HG03039 (cell line): ENCODE results near the gene AMPD2.

Experiments
- ATAC-seq: cut with Tn5 transposase; IDR thresholded peaks from one replicate; pipeline ENCODE4 v1.9.1; 2021; ENCODE audit warnings: mild to moderate bottlenecking, moderate library complexity; ENCODE audit not compliant: unreplicated experiment

The AMPD2 gene

DNA sequence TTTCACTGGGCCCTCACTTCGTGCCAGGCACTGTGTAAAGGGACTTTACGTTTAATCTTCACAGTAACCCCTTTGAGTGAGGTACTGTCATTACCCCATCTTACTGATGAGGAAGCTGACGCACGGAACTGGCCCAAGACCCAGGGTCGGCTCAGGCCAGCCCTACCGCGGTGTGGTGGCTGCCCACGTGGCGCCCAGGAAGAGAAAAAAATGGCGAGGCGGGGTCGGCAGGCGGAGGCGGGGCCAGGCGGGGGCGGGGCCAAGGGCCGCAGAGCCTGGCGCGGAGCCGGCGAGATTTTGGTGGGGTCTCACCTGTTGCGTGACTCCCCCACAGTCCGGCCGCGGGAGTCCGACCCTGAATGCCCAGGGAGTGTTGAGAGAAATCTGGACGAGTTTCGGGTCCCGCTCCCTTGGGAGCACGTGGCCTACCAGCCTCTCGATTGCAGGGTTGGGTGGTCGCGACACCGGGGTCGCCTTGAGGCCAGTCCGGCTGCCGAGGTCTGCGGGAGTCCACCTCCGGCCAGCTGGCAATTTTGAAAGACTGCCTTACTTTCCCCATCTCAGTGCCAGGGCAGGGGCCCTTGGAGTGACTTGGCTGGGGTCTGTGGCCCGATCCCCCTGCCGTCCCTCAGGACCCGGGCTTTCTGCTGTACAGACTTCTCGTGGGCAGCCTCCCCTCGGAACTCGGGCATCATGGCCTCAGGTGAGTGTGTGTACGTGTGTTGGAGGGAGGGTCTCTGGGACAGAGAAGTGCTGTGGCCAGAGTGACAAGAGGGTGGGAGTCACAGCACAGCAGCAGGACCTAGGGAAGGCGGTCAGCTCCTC is at the start of gene AMPD2, which contains the start of gene GNAT2:
Gene AMPD2, plus strand, starts transcription at position 262 of the 825 bp plus-strand sequence. CDS start 1,339 bp downstream, outside the sequence.
Gene GNAT2, minus strand, starts transcription at position 41 of the 825 bp plus-strand sequence. CDS start 6,746 bp downstream, outside the sequence.
- ATAC-seq: peak; percentile 41

GRCh38 chr1:109570414-109570813 is 49.2 kb upstream of the AMPD2 start:
- ATAC-seq: no peak

GRCh38 chr1:109573785-109574184 is 45.9 kb upstream of the AMPD2 start:
- ATAC-seq: no peak

DNA sequence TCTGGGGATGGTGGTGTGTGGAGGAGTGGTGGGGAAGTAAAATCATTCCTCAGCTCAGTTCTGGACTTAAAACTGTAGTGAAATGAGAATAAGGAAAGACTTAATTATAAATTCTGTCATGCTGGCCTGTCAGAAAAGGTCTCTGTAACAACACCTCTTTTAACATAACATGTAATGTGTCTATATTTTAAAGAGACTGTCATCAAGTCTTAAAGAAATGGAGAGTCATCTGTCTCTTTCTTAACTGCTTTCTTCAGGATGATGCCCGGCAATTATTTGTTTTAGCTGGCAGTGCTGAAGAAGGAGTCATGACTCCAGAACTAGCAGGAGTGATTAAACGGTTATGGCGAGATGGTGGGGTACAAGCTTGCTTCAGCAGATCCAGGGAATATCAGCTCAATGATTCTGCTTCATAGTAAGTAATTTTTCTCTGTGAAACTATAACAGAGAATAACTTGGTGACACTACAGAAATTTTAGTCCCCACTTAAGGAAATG is 40.6 kb upstream of the AMPD2 start:
- no peak for ATAC-seq

- no peak for ATAC-seq
Observed at GRCh38 chr1:109579491-109579890, 40.1 kb upstream of the AMPD2 start.

GRCh38 chr1:109582021-109582420 is 37.6 kb upstream of the AMPD2 start:
- ATAC-seq: no peak

DNA sequence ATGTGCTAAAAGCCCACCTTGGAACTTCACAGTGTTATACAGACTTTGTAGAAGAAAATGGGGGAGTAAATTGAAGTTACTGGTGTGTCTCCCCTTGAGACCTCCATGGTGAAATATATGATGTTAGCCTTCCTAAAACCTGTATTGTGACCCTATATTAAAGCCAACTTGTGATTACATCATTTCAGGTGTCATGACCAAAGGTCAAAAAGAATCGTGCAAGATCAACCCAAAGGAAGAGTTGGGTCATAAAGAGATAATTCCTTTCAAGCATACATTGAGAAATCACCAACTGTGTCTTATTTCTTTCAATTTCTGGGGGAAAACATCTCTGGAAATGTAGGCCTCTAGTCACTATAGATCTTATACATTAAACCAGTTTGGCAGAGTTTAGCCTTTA is 34.9 kb upstream of the AMPD2 start:
- ATAC-seq: no peak

GRCh38 chr1:109586055-109586454 is 33.6 kb upstream of the AMPD2 start:
- ATAC-seq: no peak

GRCh38 chr1:109589177-109589576 is 30.5 kb upstream of the AMPD2 start:
- ATAC-seq: no peak

DNA sequence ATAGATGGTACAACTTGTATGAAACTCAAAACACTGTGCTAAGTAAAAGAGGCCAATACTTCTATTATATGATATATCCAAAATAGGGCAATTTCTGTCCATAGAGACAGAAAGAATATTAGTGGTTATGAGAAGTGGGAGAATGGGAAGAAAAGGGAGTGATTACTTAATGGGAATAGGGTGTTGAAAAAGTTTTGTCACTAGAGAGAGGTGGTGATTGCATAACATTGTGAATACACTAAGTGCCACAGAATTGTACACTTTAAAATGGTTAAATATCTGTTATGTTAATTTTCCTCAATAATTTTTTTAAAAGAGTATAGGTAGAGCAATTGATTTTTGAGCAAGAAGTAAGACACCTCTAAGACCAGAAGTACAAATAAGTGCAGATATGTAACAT is 30.0 kb upstream of the AMPD2 start:
- no peak for ATAC-seq

DNA sequence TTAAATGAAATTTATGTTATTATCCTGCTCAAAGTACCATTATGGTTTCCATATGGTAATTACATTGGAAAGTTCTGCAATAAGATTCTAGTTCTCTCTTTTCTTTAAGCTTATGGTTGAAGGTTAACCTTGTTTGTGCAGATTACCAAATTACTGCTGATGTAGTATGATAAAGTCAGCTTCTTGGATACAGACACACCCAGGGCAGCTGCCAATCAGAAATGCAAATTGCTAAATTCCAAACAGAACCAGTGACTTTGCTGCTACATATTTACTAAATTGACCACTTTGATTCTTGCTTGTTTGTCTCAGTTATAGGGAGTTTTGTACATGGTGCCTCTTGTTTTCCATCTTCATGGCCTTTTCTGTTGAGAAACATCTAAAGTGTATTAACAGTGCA is 26.7 kb upstream of the AMPD2 start:
- ATAC-seq: no peak

DNA sequence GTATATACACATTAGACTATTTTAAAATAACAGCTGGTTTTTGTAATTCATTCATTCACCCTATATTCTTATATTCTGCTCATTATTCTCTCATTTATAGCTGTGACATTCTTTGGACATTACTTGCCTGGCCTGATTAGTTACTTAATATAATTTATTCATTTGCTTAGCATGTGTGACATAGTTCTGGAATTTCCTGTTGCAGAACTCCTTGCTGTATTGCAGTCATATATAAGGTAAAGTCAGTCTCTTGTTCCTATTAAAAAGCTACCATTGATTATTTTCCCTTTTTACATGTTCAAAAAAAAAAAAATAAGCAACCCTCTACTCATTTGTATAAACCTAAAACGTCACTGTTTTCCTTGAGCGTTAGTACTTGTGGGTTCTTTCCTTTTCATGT is 24.1 kb upstream of the AMPD2 start:
- ATAC-seq: no peak

GRCh38 chr1:109598156-109598555 is 21.5 kb upstream of the AMPD2 start:
- ATAC-seq: no peak

DNA sequence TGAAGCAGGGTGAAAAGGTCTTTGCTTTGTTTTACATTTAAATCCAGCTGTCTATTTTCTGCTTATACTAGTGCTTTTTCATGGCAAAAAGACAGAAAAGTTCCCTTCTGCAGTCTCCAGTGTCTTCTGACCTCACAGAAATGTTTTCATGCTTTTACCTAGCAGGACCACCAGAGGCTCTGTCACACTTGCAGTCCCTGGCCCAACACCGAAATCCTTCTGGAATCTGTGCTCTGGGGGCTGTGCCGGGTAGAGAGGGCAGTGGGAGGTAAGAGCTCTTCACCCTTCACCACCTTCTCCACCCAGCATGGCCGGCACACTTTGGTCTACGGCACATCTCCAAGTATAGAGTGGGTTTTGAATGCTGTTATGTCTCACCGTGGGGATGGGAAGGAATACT is 21.0 kb upstream of the AMPD2 start:
- no peak for ATAC-seq

GRCh38 chr1:109603229-109603628 is 16.4 kb upstream of the AMPD2 start:
- ATAC-seq: no peak

DNA sequence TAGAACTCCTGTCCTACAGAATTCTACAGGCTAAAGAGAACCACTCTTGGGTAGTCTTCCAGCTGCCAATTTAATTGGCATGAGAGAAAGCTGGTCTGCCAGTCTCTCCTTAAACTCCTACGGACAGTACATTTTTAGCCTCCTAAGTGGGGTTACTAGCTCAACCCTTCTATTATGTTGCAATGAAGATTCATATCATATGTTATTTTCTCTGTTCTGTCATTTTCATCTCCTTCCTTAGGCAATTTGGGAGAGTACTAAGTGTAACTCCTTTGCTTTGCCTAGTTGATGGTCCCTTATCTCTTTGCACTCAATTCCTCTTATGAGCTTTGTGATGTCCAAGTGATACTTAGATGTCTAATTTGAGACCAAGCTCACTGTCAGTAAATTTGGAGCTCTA is 14.3 kb upstream of the AMPD2 start:
- no peak for ATAC-seq

DNA sequence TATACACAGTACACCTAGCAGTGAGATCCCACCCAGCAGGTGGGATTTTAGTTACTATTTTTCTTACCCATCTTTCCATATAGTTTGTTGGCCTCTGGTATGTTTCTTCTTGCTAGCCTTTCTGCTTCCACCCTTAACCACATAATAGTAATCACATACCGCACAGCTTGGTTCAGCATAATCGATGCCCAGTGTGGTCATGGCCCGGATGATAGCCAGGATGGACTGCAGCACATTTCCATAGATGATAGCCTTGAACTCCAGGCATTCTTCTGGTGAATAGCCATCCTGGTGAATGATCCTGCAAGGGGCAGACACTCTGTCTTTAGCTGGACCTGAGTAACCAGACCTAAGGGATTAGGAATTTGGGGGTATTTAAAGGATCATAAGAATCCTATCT is 9.8 kb upstream of the AMPD2 start:
- no peak for ATAC-seq

DNA sequence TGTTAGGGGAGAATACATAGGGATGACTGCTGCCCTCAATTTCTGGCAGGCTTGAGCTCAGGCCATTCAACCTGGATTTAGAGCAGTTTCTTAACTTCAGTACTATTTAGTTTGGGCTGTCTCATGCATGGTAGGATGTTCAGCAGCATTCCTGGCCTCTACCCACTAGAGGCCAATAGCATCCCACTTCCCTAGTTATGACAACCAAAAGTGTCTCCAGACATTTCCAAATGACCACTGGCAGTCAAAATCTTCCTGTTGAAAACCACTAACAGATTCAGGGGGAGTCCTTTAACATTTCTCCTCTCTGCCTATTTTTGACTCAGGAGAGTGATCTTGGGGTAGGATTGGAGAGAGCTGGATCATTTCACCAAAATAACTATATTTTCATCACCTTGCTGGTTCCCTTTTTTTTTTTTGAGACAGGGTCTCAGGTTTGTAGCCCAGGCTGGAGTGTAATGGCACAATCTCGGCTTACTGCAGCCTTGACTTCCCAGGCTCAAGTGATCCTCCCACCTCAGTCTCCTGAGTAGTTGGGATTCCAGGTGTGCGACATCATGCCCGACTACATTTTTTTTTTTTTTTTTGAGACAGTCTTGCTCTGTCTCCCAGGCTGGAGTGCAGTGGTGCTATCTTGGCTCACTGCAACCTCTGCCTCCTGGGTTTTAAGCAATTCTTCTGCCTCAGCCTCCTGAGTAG is 8.9 kb upstream of the AMPD2 start:
- ATAC-seq: no peak

GRCh38 chr1:109611308-109611990 is 8.2 kb upstream of the AMPD2 start:
- no peak for ATAC-seq

DNA sequence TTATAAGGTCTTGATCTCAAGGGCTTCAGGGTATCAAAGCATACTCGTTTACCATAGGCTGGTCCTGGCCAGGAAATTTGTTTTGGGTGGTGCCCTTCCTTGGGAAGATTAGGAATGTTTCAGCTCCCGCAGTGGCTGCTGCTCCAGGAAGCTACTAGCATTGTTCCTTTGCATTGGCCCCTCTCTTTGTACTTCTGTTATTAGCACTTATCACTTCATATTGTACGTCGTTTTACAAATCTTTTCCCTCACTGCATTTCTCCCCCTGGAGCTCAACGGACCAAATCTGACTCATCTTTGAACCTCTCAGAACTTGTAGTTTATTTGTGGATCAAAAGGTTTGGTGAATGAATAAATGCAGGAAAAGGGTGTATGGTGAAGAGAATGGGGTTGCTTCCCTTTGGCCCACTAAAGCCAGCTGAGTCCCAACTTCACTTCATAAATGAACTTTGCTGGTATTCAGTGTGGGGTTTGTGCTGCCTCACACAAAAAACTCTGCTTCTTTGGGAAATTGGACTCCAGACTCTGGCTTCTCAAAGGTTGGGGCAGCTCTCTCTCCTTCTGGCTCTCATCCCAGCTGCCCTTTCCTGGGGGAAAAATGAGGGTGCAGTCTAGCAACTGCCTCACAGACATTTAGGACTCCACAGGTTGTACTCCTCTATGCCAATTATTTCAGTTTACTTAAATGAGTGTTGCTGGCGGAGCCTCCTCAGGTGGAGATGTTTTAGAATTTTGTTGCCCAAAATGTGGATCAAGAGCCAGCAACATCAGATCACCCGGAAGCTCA is 6.1 kb upstream of the AMPD2 start:
- no peak for ATAC-seq

DNA sequence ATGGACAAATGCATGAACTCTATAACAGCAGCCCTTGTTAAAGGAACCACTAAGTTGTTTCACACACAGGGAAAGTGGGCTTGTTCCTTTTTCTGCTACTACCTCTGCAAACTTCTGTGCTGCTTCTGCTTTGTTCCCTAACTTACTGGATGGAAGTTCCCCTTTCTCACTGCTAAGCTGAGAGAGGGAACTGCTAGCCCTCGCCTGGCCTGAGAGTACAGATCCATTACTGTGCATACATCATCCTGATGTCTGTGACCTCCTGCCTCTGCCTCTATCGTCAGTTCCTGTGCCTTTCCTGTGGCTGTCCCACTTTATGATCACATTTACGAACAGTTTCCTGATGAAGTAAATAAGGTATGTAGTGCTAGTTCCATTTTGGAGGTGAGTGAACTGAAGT is 3.8 kb upstream of the AMPD2 start:
- no peak for ATAC-seq
